HG03064 (cell line): ENCODE measurements around the gene LONRF2.
"Not testable (repeated sequence)": the region's sequence is repeated elsewhere in the genome, so short reads cannot be mapped to it uniquely, and the experiment has no call there.

Experiments
- ATAC-seq: cut with Tn5 transposase; IDR thresholded peaks from one replicate; pipeline ENCODE4 v1.9.1; 2021; ENCODE audit warnings: low read depth; ENCODE audit not compliant: unreplicated experiment

Gene LONRF2

DNA sequence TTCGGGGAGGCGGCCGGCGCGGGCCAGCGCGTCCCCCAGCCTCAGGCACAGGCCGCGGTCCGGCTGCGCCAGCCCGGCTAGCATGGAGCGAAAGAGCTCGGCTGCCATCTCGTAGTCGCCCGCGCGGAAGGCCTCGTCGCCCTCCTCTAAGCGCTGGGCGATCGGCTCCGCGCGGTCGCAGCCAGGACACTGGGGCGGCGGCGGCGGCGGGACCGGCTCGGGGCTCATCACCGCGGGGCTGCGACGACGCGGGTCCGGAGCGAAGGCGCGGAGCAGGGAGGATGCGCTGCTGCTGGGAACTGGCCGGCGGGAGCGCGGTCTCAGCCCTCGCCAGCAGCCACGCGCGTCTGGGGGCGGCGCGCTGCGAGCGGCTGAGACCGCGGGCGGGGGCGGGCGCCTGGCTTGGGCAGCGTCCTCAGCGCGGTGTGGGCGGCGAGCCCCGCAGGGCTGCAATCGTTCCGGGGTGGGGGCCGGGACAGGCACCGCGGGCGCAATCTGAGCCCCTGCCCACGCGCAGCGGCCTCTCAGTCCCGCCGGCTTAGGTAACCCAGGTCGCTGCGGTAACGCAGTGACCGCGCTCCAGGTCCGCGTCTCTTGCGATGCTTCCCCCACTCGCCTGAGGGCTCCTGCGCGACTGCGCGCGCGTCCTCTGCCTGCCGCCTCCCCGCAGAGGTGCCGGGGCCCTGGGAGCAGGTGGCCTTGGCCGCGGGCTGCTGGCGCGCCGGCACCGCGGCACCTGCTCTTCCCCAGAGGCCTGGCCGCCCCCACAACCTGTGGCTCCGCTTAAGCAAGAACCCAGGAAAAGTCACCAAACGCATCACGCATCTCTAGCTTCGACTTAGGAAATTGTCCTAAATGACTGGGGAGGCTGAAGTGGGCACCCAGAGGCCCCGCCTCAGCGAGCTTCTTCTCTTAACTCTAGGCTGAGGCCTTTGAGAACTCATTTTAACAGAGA lies at the start of gene LONRF2:
Gene LONRF2, minus strand, starts transcription at position 636 of the 955 bp plus-strand sequence. Its CDS starts 408 bp downstream, at position 228.
- no peak for ATAC-seq

DNA sequence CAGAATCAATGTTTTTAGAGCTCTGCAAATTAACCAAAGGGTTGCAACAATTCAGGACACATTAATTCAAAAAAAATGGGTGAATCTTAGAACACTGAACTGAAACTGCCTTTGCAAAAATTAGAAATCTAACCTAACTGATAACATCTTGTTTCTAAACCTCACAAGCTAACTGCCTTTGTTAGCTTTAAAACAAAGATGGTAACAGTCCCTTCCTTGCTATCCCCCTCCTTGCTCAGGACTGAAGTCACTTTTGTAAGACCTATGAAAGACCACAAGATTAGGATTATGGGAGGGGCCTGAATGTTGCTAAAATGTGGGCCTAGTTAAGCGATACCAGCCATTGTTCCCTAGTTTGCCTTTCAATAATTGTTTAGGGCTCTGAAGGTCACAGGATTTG lies 44.9 kb upstream of the LONRF2 start:
- ATAC-seq, result no peak

DNA sequence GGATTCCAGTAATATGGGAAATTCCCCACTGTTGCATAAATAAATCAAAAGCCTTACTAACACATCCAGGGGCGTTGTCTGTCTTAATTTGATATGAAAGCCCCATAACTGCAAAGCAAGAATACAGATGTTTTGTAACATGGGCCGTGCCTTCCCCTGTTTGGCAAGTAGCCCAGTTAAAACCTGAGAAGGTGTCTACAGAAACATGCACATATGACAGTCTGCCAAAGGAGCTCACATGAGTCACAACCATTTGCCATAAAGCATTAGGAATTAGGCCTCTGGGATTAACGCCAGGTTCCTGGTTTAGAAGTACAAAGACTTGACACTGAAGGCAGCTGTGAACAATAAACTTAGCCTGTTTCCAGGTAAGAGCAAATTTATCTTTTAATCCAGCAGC lies 43.1 kb upstream of the LONRF2 start:
- no peak for ATAC-seq

DNA sequence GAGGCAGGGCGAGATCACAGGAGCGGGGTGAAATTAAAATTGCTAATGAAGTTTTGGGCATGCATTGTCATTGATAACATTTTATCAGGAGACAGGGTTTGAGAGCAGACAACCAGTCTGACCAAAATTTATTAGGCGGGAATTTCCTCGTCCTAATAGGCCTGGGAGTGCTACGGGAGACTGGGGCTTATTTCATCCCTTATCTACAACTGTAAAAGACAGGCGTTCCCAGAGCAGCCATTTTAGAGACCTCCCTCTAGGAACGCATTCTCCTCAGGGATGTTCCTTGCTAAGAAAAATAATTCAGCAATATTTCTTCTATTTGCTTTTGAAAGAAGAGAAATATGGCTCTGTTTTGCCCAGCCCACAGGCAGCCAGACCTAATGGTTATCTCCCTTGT lies 40.0 kb upstream of the LONRF2 start:
- ATAC-seq, result not testable (repeated sequence)

DNA sequence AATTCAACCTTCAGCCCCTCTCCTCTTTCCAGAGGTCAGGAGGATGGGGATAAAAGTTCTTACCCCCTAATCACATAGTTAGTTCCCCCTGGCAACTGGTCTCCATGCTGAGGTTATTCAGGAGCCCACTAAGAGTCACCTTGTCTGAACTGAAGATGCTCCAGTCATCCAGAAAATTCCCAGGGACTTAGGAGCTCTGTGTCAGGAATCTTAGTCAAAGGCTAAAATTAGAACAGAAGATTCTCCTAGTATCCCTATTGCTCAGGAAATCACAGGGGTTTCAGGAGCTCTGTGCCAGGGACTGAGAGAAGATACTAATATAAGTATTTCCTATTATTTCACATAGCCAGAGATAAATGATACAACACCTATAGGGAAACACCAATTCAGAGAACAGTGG lies 37.3 kb upstream of the LONRF2 start:
- no peak for ATAC-seq

DNA sequence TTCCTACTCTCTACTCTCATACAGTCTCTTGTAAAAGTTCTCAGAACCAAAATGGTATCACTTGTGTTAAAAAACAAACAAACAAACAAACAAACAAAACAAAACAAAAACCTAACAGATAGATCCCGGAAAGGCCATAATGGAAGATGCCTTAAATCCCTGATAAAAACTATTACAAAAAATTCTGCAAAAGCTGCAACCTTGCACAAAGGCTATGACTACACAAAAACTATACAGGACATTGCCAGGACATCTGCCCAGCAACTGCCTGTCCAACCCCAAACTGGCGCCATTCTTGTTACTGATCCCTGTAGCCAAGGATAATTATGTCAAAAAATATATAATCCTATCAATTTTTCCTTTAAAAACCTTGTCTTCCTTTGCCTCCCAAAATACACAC lies 36.3 kb upstream of the LONRF2 start:
- no peak for ATAC-seq

DNA sequence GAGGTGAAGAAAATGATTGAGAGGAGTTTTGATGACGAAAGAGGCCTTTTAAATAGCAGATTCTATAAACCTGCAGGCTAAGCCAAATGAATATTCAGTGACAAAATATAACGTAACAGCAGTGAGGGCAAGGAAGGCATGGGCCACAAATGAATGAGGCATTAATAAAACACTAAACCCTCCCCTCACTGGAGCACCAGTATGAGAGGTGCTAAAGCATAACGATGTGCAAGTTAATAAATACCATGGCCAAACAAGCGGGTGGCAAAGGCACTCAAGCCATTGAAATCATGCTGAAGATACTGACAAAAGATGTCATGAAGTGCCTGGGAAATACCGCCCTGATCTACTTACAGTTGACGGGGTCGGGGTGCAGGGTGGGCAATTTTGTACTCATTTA lies 30.2 kb upstream of the LONRF2 start:
- no peak for ATAC-seq

DNA sequence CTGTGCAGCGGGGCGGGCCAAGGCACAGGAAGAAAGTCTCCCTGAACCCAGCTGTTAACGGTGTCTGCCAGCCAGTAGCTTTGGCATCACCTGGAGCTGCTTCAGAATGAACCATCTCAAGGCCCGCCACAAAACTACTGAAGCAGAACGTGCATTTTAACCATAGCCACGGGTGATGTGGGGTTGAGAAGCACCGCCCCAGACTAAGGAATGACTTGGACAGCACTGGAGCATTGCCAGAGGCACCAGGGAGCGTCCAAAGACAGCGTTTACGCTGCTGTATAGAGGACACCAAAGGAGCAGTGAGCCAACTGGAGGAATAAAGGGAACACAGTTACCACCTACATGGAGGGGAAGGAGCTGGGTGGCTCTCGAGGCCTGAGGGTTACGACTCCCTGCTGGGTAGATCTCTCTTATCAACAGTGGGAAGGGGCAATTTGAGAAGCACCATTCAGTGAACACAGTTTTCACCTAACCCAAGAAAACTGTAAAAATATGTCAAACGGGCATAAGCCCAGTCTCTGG lies 28.4 kb upstream of the LONRF2 start:
- ATAC-seq, result no peak

DNA sequence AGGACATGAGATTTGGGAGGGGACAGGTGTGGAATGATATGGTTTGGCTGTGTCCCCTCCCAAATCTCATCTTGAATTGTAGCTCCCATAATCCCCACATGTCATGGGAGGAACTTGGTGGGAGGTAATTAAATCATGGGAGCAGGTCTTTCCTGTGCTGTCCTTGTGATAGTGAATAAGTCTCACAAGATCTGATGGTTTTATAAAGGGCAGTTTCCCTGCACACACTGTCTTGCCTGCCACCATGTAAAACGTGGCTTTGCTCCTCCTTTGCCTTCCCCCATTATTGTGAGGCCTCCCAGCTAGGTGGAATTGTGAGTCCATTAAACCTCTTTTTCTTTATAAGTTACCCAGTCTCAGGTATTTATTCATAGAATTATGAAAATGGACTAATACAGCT lies 22.8 kb upstream of the LONRF2 start:
- ATAC-seq, result not testable (repeated sequence)

DNA sequence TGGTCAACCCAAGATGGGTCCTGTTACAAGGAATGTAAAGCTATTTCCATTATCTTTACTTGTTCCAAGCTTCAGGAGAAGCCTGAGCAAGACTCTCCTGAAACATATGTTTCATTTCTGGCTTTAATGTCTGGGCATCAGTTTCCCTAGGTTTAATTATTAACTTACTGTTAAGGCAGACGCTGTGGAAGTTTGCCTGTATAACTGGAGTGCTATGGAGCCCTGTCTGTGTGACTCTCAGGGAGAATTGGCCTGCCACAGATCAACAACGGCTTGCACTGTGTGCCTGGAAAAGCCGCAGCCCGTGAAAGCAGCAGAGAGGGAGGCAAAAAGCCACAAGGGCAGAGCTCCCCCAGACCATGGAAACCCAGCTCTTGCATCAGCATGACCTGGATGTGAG lies 22.1 kb upstream of the LONRF2 start:
- no peak for ATAC-seq

DNA sequence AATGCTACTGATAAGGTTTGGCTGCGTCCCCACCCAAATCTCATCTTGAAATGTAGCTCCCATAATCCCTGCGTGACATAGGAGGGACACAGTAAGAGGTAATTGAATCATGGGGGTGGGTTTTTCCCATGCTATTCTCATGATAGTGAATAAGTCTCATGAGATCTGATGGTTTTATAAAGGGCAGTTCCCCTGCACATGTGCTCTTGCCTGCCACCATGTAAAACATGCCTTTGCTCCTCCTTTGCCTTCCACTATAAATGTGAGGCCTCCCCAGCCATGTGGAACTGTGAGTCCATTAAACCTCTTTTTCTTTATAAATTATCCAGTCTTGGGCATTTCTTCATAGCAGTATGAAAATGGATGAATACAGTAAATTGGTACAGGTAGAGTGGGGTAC lies 20.2 kb upstream of the LONRF2 start:
- not testable (repeated sequence) for ATAC-seq

DNA sequence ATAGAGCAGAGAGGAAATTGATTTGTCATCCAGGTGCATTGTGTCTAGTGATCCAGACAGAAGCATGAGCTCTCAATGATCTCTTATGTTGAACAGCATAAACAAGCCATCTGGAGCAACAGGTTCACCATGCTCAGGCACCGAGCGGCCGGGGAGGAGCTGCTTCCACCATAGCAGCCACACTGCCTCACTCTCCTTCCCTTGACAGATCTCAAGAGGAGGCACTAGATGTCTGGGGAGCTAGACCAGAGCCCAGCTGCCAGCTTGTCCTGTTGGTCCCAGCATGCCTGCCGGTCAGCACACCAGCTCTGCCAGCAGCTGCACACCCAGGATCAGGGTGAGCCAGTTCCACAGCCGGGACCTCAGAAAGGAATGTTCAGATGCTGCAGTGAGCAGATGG lies 17.5 kb upstream of the LONRF2 start:
- no peak for ATAC-seq

DNA sequence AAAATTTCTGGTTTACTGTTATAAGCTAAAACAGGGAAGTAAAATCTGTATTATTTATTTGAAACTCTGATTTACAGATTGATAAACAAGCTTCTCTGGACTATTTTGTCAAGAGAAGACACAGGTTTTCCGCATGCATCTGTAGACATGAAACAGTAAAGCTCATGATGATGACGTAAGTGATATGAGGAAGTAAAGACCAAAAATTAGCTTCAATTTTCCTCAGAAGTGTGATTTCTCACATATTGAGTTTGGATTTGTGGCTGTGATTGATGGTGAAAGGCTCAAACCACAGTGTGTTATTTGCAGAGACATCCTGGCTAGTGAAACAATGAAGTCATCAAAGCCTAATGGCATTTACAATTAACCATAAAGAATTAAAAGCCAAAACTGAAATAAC lies 12.6 kb upstream of the LONRF2 start:
- no peak for ATAC-seq

DNA sequence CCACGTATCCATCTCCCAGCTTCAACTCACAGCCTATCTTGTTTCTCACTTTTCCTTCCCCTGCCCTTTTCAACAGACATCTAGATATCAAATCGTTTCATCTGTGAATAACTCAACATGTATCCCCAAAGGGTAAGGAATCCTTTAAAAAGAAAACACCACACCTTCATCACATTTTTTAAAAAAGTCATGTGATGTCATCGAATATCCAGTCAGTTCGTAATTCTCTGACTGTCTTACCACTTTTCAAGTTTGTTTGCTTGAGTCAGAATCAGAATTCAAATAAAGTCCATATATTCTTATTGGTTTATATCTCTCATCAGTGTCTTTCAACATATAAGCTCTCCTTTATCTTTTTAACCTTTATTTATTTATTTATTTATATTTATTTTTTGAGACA lies 5.4 kb upstream of the LONRF2 start:
- ATAC-seq, result no peak

DNA sequence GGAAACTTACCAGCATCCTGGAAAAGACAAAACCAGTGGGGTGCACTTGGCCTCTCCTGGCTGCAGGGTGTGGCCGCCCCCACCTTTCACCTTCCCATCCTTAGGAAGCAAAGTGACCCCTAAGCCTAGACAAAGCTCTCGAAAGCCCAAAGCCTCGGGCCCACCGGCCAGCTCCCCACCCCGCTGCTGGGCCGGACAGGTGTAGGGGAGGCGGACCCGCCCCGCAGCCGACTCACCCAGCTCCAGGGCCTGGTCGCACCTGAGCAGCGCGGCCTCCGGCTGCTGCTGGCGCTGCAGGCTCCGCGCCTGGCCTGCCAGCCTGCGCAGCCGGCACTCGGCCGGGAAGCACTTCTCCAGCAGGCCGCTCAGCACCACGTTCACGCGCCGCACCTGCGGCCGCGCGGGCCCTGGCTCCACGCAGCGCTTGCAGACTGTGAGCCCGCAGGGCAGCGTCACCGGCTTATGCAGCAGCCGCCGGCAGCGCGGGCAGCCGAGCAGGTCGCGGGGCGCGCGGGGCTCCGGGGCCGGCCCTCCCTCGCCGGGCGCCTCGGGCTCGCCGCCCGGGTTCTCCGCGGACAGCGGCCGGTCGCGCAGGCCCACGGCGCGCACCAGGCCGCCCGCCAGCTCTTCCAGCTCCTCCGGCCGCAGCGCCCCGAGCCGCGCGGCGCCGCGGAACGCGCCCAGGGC lies 979 bp downstream of the LONRF2 start:
- no peak for ATAC-seq

DNA sequence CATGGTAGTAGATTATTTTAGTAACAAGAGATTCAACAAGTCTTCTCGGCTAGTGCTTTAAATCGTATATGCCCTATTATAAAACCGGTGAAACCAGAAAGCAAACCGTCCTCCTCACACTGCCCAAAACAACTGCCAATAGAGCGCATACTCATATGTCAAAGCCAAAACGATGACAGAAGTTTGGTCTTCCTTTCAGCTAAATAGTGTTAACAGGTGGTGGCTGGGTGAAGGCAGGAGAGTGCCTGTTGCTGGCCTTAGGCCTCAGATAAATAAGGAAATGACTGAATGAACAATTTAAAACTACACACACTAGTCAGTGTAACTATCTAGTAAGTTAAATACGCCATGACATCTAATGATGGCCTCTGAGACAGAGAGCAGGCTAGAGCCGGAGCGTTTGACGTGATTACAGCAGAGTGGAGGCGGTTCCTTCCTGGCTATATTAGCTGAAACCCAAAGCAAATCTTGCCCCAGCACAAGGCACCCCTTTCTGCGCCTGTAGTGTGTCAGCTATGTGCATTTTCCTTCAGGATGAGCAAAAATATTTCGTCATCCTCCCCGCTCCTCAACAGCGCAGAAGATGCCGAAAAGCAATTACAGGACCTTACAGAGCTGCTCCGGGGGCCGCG lies 1.6 kb downstream of the LONRF2 start:
- ATAC-seq, result no peak

DNA sequence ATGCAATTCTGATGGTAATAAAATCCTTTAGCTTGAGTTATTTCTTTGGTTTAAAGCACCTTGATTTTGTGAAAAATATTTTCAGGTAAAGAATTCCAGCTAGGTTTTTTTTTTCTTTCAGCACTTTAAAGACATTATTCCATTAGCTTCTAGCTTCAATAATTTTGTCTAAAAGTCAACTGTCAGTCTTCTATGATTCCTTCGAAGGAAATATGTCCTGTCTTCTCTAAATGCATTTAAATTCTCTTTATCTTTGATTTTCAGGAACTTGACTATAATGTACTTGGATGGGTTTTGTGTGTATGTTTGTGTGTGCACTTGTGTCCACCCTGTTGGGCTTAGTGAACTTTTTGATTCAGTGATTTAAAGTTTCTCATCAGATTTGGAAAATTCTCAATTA lies 4.7 kb downstream of the LONRF2 start:
- ATAC-seq, result no peak

DNA sequence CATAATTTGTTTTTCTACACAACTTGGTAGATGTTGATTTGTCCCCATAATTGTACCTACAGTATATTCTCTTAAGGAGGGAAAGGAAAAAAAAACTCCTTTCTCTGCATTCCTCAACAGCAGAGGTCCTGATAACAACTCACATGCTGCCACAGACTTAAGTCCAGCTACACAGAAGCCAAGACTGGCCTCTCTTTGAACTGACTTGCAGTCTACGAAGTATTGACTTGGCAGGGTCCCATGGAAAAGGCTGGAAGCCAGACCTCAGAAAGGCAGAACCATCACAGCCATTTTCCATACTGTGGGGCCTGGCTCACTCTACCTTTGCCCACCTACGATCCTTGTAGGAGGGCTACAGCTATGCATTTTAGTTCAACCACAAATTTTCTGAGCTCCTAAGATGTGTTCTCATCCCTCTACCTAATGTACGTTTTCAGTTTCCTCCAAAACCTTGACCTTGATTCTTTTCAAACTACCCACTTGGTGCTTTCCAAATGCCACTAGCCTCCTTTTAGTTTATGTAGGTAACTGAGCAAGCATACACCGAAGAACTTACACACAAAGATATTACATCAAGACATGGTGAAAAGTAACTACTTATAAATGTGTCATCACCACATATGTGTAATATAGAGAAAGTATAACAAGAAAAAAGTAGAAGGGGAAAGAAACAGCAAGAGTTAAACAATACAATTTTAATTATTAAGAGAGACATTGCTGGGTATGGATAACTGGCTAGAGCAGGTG lies 12.2 kb downstream of the LONRF2 start:
- no peak for ATAC-seq

DNA sequence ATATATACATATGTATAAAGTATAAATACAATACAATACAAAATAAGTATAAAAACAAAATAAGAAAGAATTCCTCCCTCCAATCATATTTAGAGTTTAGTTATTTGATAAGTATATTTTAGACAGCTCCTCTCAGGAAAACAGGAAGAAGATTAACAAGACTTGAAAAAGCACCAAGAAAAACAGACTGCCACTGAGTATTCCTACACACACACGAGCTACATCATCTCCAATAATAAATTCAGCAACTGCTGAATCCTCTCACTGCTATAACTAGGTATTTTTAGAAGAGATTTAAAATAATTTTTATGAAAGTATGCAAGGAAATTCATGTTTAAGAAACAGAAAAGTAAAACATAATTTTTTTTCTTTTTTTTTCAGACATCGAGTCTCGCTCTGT lies 13.0 kb downstream of the LONRF2 start:
- ATAC-seq, result no peak

DNA sequence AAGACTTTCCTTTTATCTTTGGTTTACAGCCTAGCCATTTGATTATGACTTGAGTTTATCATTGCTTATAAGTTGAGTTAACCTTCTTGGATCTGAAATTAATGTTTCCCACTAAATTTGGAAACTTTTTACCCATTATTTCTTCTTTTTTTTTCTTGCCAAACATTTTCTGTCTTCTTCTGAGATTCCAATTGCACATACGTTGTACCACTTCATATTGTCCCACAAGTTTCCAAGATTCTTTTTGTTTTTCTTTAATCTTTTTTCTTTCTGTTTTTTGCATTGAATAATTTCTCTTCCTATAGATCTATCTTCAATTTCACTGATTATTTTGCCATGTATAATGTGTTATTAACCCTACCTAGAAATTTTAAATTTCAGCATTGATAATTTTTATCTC lies 18.6 kb downstream of the LONRF2 start:
- no peak for ATAC-seq

DNA sequence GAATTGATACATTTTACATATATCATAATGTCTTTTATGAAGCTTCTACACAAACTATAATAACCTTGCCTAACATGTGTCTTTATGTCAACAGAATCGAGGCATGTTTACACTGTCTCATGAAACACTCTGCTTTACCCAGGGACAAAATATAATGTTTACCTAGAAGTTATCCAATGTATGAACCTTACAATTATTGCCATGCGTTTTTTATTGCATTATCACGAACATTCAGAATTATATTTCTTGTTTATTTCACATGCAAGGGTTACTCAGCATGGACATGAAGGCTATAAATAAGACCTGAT lies 19.8 kb downstream of the LONRF2 start:
- ATAC-seq, result no peak
